CD14-positive monocyte (primary cell): ENCODE data around the gene STX11. TPM values are rescaled to one million over a fixed set of nuclear protein-coding genes. Genes with fewer than 3 reads are reported as not detected.

Experiments
- DNase-seq, 3 donors: peaks; one replicate each; pipeline ENCODE4 v3.0.0-alpha.2; 2011 to 2022
- H2AFZ ChIP-seq: 2 replicates; pipeline ENCODE4 v1.6.0; 2012; ENCODE audit warnings: mild to moderate bottlenecking, low read depth, low read length, inconsistent platforms; ENCODE audit not compliant: insufficient read depth, poor library complexity, severe bottlenecking
- H3K27ac ChIP-seq, 2 donors: 1 replicate in 1 of 2; 2 replicates in 1 of 2; pipeline ENCODE4 v1.5.1; 2012 to 2013; ENCODE audit warnings: low read length in 2 of 2, control low read depth in 1 of 2, inconsistent platforms in 1 of 2, low read depth in 1 of 2, mild to moderate bottlenecking in 1 of 2
- H3K27me3 ChIP-seq, 2 donors: one replicate each; pipeline versions ENCODE4 v1.6.0 to v1.6.1; 2011 to 2013; ENCODE audit warnings: low read length in 2 of 2; ENCODE audit not compliant: control insufficient read depth in 2 of 2, insufficient read depth in 2 of 2
- H3K36me3 ChIP-seq, 2 donors: replicated peaks in 1 of 2; 1 replicate in 1 of 2; 2 replicates in 1 of 2; pipeline versions ENCODE4 v1.5.1 to v1.6.1; 2012 to 2013; ENCODE audit warnings: low read length in 2 of 2, control low read depth in 1 of 2, inconsistent platforms in 1 of 2, mild to moderate bottlenecking in 1 of 2; ENCODE audit not compliant: insufficient read depth in 2 of 2, control insufficient read depth in 1 of 2
- H3K4me1 ChIP-seq, 2 donors: 1 replicate in 1 of 2; 2 replicates in 1 of 2; pipeline versions ENCODE4 v1.5.1 to v1.6.1; 2012 to 2013; ENCODE audit warnings: low read length in 2 of 2, control low read depth in 1 of 2, inconsistent platforms in 1 of 2, mild to moderate bottlenecking in 1 of 2, moderate library complexity in 1 of 2; ENCODE audit not compliant: insufficient read depth in 2 of 2, control insufficient read depth in 1 of 2
- H3K4me2 ChIP-seq: replicated peaks from 2 replicates; pipeline ENCODE3; 2012; ENCODE audit warnings: low read length, moderate library complexity, mild to moderate bottlenecking; ENCODE audit not compliant: poor library complexity, severe bottlenecking; ENCODE audit errors: extremely low read depth
- H3K4me3 ChIP-seq, 3 experiments: fragments of 200-600 bp in 1 of 3; sonication (generic) in 1 of 3; replicated peaks in 1 of 3; 1 replicate in 2 of 3; 2 replicates in 1 of 3; pipeline ENCODE4 v1.5.1; 2011 to 2013; ENCODE audit warnings: low read length in 3 of 3, mild to moderate bottlenecking in 3 of 3, control low read depth in 2 of 3, low read depth in 2 of 3, inconsistent platforms in 1 of 3, moderate library complexity in 1 of 3
- H3K79me2 ChIP-seq: 2 replicates; pipeline ENCODE4 v1.6.0; 2012; ENCODE audit warnings: mild to moderate bottlenecking, control low read depth, inconsistent platforms, low read length, moderate library complexity; ENCODE audit not compliant: insufficient read depth
- H3K9ac ChIP-seq: 2 replicates; pipeline ENCODE4 v1.6.0; 2017; ENCODE audit warnings: low read length, mild to moderate bottlenecking; ENCODE audit not compliant: insufficient read depth, poor library complexity, severe bottlenecking
- H3K9me3 ChIP-seq, 2 donors: replicated peaks in 1 of 2; 1 replicate in 1 of 2; 2 replicates in 1 of 2; pipeline versions ENCODE4 v1.5.1 to v1.6.1; 2012 to 2013; ENCODE audit warnings: low read length in 2 of 2, control low read depth in 1 of 2; ENCODE audit not compliant: control insufficient read depth in 1 of 2, insufficient read depth in 1 of 2
- H4K20me1 ChIP-seq: 2 replicates; pipeline ENCODE4 v1.6.0; 2012; ENCODE audit warnings: mild to moderate bottlenecking, low read length, control low read depth, moderate library complexity; ENCODE audit not compliant: insufficient read depth
- H3K27ac Mint-ChIP-seq, 7 donors: one replicate each; pipeline ENCODE4 v1.8.0; 2020; ENCODE audit warnings: mild to moderate bottlenecking in 7 of 7, mixed read lengths in 7 of 7, moderate library complexity in 6 of 7, inconsistent platforms in 2 of 7
- H3K27me3 Mint-ChIP-seq, 3 donors: one replicate each; pipeline ENCODE4 v1.8.0; 2021 to 2022; ENCODE audit warnings: low read depth in 3 of 3, mild to moderate bottlenecking in 3 of 3, mixed read lengths in 3 of 3, moderate library complexity in 3 of 3, inconsistent platforms in 1 of 3
- H3K36me3 Mint-ChIP-seq, 2 donors: one replicate each; pipeline ENCODE4 v1.8.0; 2020; ENCODE audit warnings: mixed read lengths in 2 of 2, inconsistent platforms in 1 of 2, mild to moderate bottlenecking in 1 of 2
- H3K4me1 Mint-ChIP-seq: one replicate; pipeline ENCODE4 v1.8.0; 2020; ENCODE audit warnings: mild to moderate bottlenecking, mixed read lengths
- H3K4me3 Mint-ChIP-seq, 2 donors: one replicate each; pipeline ENCODE4 v1.8.0; 2020; ENCODE audit warnings: mild to moderate bottlenecking in 2 of 2, mixed read lengths in 2 of 2, moderate library complexity in 1 of 2
- H3K9me3 Mint-ChIP-seq, 7 donors: one replicate each; pipeline ENCODE4 v1.8.0; 2020 to 2022; ENCODE audit warnings: mixed read lengths in 7 of 7, mild to moderate bottlenecking in 6 of 7, moderate library complexity in 6 of 7, inconsistent platforms in 2 of 7
- CTCF ChIP-seq: fragments of 200-600 bp; IDR thresholded peaks from one replicate; pipeline ENCODE4 v1.8.0; 2022; ENCODE audit warnings: antibody characterized with exemption, mild to moderate bottlenecking
- WGBS: methylation state at CpG from one replicate; pipeline ENCODE4 v1.1.5; 2013; ENCODE audit warnings: missing lambda C conversion rate; ENCODE audit not compliant: insufficient coverage; 5-methylcytosine and 5-hydroxymethylcytosine counted together
- intact Hi-C, 2 donors: fragments of 100-400 bp; cut with micrococcal nuclease; formaldehyde crosslinking; loops; one replicate each; pipeline versions ENCODE4 v1.15.0 to v1.15.1; 2023
- polyA plus RNA-seq, 3 donors: library from polyadenylated mRNA; depleted of rRNA in 1 of 3; unstranded in 2 of 3; stranded (reverse) in 1 of 3; fragments of 300-500 nt in 2 of 3; fragments of >200 nt in 1 of 3; fragmentation: Illumina TruSeq in 2 of 3; gene quantifications; 1 replicate in 2 of 3; 2 replicates in 1 of 3; pipeline ENCODE4 v1.2.3, GENCODE V29; 2012 to 2021

The STX11 gene
- polyA plus RNA-seq, 3 donors: 276 to 372 (median 367) TPM

GRCh38 chr6:144143878-144144277, 6.4 kb upstream of the STX11 start:
- no peak for TF ChIP-seq CTCF
- Histone ChIP-seq H3K27me3 (no peaks in the 10 kb centered on the region), H3K79me2 (no peaks in the 10 kb centered on the region), H3K9me3 (no peaks in the 10 kb centered on the region), H3K27ac (no peak overlapping the region), H2AFZ (no peak overlapping the region), H3K4me3 (no peak overlapping the region), H3K4me1 (peaks cover 26 to 31% of the 10 kb centered on the region in 2 donors), H3K36me3 (no peaks in the 10 kb centered on the region), H4K20me1 (no peaks in the 10 kb centered on the region), H3K4me2 (no peak overlapping the region), H3K9ac (no peak overlapping the region)
- Mint-ChIP-seq H3K27me3 (peaks cover 0 to 1% (median 0%) of the 10 kb centered on the region in 3 donors), H3K27ac (no peak overlapping the region), H3K36me3 (peaks cover 0 to 3% of the 10 kb centered on the region in 2 donors), H3K4me1 (peaks cover 45% of the 10 kb centered on the region), H3K4me3 (no peak overlapping the region), H3K9me3 (no peaks in the 10 kb centered on the region)
- intact Hi-C loops: no loop called here
- no peak for DNase-seq

- no peaks in the 10 kb centered on the region for H3K9me3 Mint-ChIP-seq
- WGBS: no CpG with 5 or more reads among the region's 1 CpG
- Histone ChIP-seq H3K4me1 (peaks cover 24 to 29% of the 10 kb centered on the region in 2 donors), H3K36me3 (no peaks in the 10 kb centered on the region), H3K4me2 (no peak overlapping the region), H3K27ac (no peak overlapping the region), H4K20me1 (no peaks in the 10 kb centered on the region), H3K27me3 (no peaks in the 10 kb centered on the region), H3K79me2 (no peaks in the 10 kb centered on the region), H3K9me3 (no peaks in the 10 kb centered on the region), H3K9ac (no peak overlapping the region), H3K4me3 (no peak overlapping the region), H2AFZ (no peak overlapping the region)
- no peak overlapping the region for H3K27ac Mint-ChIP-seq
- intact Hi-C loops: loop anchor here (5.0 kb wide), 1 partner anchor 37 kb away; no protein-coding TSS in a partner anchor
- H3K4me1 Mint-ChIP-seq: peaks cover 46% of the 10 kb centered on the region
- peaks cover 0 to 3% of the 10 kb centered on the region in 2 donors for H3K36me3 Mint-ChIP-seq
- H3K4me3 Mint-ChIP-seq: no peak overlapping the region
- no peak for TF ChIP-seq CTCF
- no peak for DNase-seq
- peaks cover 0 to 1% (median 0%) of the 10 kb centered on the region in 3 donors for H3K27me3 Mint-ChIP-seq
Observed at GRCh38 chr6:144144996-144145395, 5.3 kb upstream of the STX11 start.
